Activated naive CD4-positive, alpha-beta T cell treated with anti-CD3 and anti-CD28 coated beads, Interleukin-2, amount 10 ng/mL, durations not matched to agents 5 hours and 36 hours (primary cell): ENCODE results near the gene TEX101. TPM values are rescaled to one million over a fixed set of nuclear protein-coding genes. Genes with fewer than 3 reads are reported as not detected.

ENCODE experiments used
- total RNA-seq, 2 experiments: library from RNA; stranded (reverse); gene quantifications; one replicate each; pipeline ENCODE4 v1.2.3, GENCODE V29; 2021

The TEX101 gene
- not detected for total RNA-seq

GRCh38 chr19:43414554-43414953 lies at the start of gene TEX101:
Gene TEX101, plus strand, starts transcription at chr19:43414890. Its CDS starts 1,030 bp downstream, at chr19:43415920.

GRCh38 chr19:43465468-43466120 lies 50.9 kb downstream of the TEX101 start, which contains the start of gene LYPD3:
Gene LYPD3, minus strand, starts transcription at chr19:43465608. Its CDS starts 37 bp downstream, at chr19:43465571.

Other genes with a start within 250 kb of the TEX101 start
- not detected for gene PSG5, start 228.4 kb upstream of the TEX101 start, total RNA-seq
- not detected for gene PSG4, start 209.3 kb upstream of the TEX101 start, total RNA-seq
- gene PSG9, start 145.4 kb upstream of the TEX101 start, total RNA-seq, result not detected
- not detected for gene CD177, start 61.2 kb upstream of the TEX101 start, total RNA-seq
- gene LYPD3, start 50.7 kb downstream of the TEX101 start, total RNA-seq, result 1 to 10 TPM; 1.3 to 1.5 TPM
- gene PHLDB3, start 89.9 kb downstream of the TEX101 start, total RNA-seq, result 10 to 100 TPM; 22.0 to 22.6 TPM
- 10 to 100 TPM; 79.6 to 87.3 TPM for gene ETHE1, start 112.3 kb downstream of the TEX101 start, total RNA-seq
- 1 to 10 TPM; 6.6 to 6.9 TPM for gene ZNF575, start 118.3 kb downstream of the TEX101 start, total RNA-seq
- 10 to 100 TPM; 36.2 to 36.4 TPM for gene XRCC1, start 160.6 kb downstream of the TEX101 start, total RNA-seq
- 1 to 10 TPM; 3.9 to 5.0 TPM for gene PINLYP, start 160.9 kb downstream of the TEX101 start, total RNA-seq
- 10 to 100 TPM; 12.1 to 12.2 TPM for gene IRGQ, start 181.2 kb downstream of the TEX101 start, total RNA-seq
- 10 to 100 TPM; 12.9 to 13.5 TPM for gene ZNF576, start 181.7 kb downstream of the TEX101 start, total RNA-seq
- gene SRRM5, start 197.2 kb downstream of the TEX101 start, total RNA-seq, result under 1 TPM; 0.39 to 0.40 TPM
- 10 to 100 TPM; 24.5 to 29.5 TPM for gene ZNF428, start 204.7 kb downstream of the TEX101 start, total RNA-seq
- under 1 TPM; 0.30 to 0.51 TPM for gene CADM4, start 225.0 kb downstream of the TEX101 start, total RNA-seq